RWPE2 (cell line): Measurements from ENCODE around the gene TAS1R3.
"Not testable (repeated sequence)": the region's sequence is repeated elsewhere in the genome, so short reads cannot be mapped to it uniquely, and the experiment has no call there.

Experiments used
- ATAC-seq: fragments of 200-7000 bp; cut with Tn5 transposase; 3 replicates; pipeline ENCODE4 v1.9.1; 2021; ENCODE audit warnings: low read depth
- DNase-seq: peaks from one replicate; pipeline ENCODE4 v3.0.0-alpha.2; 2020; ENCODE audit warnings: low spot score
- H3K27ac ChIP-seq: fragments of 450-650 bp; 2 replicates; pipeline ENCODE4 v1.5.1; 2017; ENCODE audit warnings: mild to moderate bottlenecking; ENCODE audit not compliant: poor library complexity, severe bottlenecking
- H3K27me3 ChIP-seq: fragments of 250-450 bp; sonication (Bioruptor Pico); 2 replicates; pipeline ENCODE4 v1.5.1; 2021; ENCODE audit warnings: mild to moderate bottlenecking, moderate library complexity; ENCODE audit not compliant: insufficient read depth, poor library complexity, severe bottlenecking
- H3K36me3 ChIP-seq: fragments of 250-450 bp; sonication (Bioruptor Pico); 2 replicates; pipeline ENCODE4 v1.5.1; 2020; ENCODE audit warnings: low read depth, mild to moderate bottlenecking, moderate library complexity
- H3K4me1 ChIP-seq: fragments of 250-450 bp; sonication (Bioruptor Pico); 2 replicates; pipeline ENCODE4 v1.5.1; 2021; ENCODE audit warnings: mild to moderate bottlenecking, moderate library complexity; ENCODE audit not compliant: insufficient read depth, poor library complexity, severe bottlenecking
- H3K4me3 ChIP-seq: fragments of 250-450 bp; sonication (Bioruptor Pico); 2 replicates; pipeline ENCODE4 v1.5.1; 2021; ENCODE audit warnings: mild to moderate bottlenecking, moderate library complexity; ENCODE audit not compliant: severe bottlenecking
- H3K9me3 ChIP-seq: fragments of 250-450 bp; sonication (Bioruptor Pico); 2 replicates; pipeline ENCODE4 v1.5.1; 2021; ENCODE audit warnings: mild to moderate bottlenecking, moderate library complexity; ENCODE audit not compliant: severe bottlenecking
- TF ChIP-seq, protein P1 (sequence below): fragments of 450-650 bp; IDR thresholded peaks from one replicate; pipeline ENCODE4 v1.5.1; 2017; ENCODE audit warnings: mild to moderate bottlenecking, moderate library complexity; ENCODE audit not compliant: poor library complexity, severe bottlenecking

TAS1R3 gene

DNA sequence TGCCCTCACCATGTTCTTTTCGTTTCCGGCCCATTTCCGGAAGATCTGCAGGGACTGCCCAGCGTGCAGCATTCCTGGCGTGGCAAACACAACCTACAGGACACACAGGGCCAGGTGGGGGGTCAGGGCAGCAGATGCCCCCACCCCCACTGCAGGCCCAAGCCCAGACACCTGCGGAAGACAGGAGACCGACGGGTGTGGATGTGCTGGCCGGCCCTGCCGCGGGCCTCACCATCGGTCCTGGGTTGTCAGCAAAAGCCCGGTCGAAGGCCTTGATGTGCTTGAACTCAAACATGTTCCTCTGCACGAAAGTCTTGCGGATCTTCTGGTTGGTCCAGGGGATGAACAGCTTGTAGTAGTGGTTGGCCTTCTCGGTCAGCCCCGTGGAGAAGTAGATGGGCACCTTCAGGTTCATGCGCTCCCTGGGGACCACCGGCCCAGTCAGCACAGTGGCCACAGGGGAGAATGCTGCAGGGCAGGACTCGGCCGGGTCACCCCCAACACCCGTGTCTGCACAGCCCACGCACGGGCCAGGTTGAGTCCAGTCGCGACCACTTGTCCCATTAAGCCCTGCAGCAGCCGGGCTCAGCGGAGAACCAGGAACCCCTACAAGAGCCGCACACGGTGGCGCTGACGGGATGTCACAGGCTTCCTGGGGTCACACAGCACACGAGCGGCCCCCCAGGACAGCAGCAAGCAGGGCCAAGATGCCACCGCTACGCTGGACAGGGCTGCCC is 17.4 kb upstream of the TAS1R3 start:
- no peak overlapping the region for H3K27ac ChIP-seq
- no peak for DNase-seq
- no peaks in the 10 kb centered on the region for H3K9me3 ChIP-seq
- H3K4me3 ChIP-seq = no peak overlapping the region
- peaks cover 77% of the 10 kb centered on the region for H3K36me3 ChIP-seq
- no peaks in the 10 kb centered on the region for H3K27me3 ChIP-seq
- TF ChIP-seq, protein P1, sequence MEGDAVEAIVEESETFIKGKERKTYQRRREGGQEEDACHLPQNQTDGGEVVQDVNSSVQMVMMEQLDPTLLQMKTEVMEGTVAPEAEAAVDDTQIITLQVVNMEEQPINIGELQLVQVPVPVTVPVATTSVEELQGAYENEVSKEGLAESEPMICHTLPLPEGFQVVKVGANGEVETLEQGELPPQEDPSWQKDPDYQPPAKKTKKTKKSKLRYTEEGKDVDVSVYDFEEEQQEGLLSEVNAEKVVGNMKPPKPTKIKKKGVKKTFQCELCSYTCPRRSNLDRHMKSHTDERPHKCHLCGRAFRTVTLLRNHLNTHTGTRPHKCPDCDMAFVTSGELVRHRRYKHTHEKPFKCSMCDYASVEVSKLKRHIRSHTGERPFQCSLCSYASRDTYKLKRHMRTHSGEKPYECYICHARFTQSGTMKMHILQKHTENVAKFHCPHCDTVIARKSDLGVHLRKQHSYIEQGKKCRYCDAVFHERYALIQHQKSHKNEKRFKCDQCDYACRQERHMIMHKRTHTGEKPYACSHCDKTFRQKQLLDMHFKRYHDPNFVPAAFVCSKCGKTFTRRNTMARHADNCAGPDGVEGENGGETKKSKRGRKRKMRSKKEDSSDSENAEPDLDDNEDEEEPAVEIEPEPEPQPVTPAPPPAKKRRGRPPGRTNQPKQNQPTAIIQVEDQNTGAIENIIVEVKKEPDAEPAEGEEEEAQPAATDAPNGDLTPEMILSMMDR = no peak
- H3K4me1 ChIP-seq = peaks cover 6% of the 10 kb centered on the region
- ATAC-seq = no peak

DNA sequence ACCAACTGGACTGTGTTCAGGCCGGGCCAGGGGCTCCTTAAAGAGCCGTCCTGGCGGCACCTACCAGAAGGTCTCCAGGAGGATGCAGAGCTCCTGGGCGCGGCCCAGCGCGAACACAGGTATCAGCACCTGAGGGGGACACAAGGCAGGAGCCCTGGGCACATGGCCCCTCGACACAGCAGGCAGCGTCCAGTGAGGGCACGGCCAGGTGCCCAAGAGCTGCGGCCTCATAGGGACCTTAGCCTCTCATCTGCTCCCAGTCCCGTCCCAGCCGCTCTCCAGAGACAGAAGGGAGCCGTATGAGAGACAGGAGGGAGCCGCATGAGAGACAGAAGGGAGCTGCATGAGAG is 16.9 kb upstream of the TAS1R3 start:
- Histone ChIP-seq H3K27me3 (no peaks in the 10 kb centered on the region), H3K27ac (no peak overlapping the region), H3K4me3 (no peak overlapping the region), H3K4me1 (peaks cover 6% of the 10 kb centered on the region), H3K36me3 (peaks cover 82% of the 10 kb centered on the region), H3K9me3 (no peaks in the 10 kb centered on the region)
- DNase-seq (no peak), ATAC-seq (no peak)
- TF ChIP-seq, protein P1 = no peak

DNA sequence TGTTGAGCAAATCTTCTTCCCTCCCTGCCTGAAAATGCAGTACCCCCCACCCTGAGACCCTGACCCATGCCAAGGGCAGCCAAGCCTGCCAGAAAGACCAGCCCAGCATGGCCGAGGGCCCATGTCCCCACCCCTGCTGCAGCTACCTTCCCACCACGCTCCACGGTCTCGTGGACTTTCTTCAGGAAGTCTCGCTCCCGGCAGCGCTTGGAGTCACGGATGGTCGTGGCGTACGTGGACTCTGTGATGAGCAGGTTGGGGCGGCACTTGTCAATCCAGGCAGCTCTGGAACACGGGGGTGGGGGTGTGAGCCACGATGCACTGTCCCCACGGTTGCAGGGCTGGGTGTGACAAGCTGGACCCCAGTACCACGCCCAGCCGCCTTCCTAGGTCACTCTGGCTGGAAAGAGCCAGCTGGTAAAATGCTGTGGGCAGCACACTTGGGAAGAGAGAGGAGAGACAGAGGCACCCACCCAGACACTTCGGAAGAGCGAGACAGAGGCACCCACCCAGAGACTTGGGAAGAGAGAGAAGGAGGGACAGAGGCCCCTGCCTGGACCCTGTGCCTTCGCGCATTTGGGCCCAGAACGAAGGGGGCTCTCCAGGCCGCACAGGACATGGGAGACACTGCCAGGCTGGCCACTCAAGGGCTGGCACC is 16.3 kb upstream of the TAS1R3 start:
- no peak overlapping the region for H3K27ac ChIP-seq
- H3K36me3 ChIP-seq = peaks cover 85% of the 10 kb centered on the region
- no peaks in the 10 kb centered on the region for H3K9me3 ChIP-seq
- TF ChIP-seq, protein P1 = no peak
- ATAC-seq (no peak), DNase-seq (no peak)
- H3K4me3 ChIP-seq = no peak overlapping the region
- H3K27me3 ChIP-seq = no peaks in the 10 kb centered on the region
- peaks cover 6% of the 10 kb centered on the region for H3K4me1 ChIP-seq

DNA sequence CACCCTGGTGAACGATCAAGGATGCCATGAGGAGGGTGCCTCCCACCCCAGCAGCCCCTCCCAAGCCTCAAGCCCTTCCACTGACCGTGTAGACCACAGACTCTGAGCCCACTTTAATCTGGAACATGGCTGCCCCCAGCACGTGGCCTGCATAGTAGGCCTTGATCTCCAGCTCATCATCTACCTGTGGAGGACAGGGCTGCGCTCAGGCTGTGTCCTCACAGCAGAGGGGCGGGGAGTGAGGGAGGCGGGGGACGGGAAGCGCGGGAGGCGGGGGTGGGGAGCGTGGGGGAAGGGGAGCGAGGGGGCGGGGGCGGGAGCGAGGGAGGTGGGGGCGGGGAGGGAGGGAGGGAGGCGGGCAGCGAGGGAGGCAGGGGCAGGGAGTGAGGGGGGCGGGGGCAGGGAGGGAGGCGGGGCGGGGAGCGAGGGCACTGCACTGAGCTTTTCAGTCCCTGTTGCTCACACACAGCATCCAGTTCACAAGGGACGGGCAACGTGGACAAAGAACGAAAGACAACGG is 15.6 kb upstream of the TAS1R3 start:
- no peak for ATAC-seq
- Histone ChIP-seq H3K4me3 (no peak overlapping the region), H3K27ac (no peak overlapping the region), H3K36me3 (peaks cover 85% of the 10 kb centered on the region), H3K27me3 (no peaks in the 10 kb centered on the region), H3K4me1 (peaks cover 6% of the 10 kb centered on the region), H3K9me3 (no peaks in the 10 kb centered on the region)
- no peak for DNase-seq
- TF ChIP-seq, protein P1 = no peak

DNA sequence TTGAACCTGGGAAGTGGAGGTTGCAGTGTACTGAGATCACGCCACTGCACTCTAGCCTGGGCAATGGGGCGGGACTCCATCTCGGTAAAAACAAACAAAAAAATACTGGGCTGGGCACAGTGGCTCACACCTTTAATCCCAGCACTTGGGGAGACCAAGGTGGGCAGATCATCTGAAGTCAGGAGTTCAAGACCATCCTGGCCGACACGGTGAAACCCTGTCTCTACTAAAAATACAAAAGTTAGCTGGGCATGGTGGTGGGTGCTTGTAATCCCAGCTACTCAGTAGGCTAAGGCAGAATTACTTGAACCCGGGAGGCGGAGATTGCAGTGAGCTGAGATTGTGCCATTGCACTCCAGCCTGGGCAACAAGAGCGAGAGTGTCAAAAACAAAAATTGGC is 14.9 kb upstream of the TAS1R3 start:
- DNase-seq, H3K4me3 ChIP-seq, H3K4me1 ChIP-seq, H3K9me3 ChIP-seq, ATAC-seq, H3K27ac ChIP-seq, H3K27me3 ChIP-seq: not testable (repeated sequence)
- H3K36me3 ChIP-seq = peaks cover 83% of the 10 kb centered on the region
